ENCODE results near the gene ZXDA.
A peak's percentile ranks its signal among the peaks of the same experiment; 100 is the strongest.
"Not testable (repeated sequence)": the region's sequence is repeated elsewhere in the genome, so short reads cannot be mapped to it uniquely, and the experiment has no call there.

ZXDA gene

DNA sequence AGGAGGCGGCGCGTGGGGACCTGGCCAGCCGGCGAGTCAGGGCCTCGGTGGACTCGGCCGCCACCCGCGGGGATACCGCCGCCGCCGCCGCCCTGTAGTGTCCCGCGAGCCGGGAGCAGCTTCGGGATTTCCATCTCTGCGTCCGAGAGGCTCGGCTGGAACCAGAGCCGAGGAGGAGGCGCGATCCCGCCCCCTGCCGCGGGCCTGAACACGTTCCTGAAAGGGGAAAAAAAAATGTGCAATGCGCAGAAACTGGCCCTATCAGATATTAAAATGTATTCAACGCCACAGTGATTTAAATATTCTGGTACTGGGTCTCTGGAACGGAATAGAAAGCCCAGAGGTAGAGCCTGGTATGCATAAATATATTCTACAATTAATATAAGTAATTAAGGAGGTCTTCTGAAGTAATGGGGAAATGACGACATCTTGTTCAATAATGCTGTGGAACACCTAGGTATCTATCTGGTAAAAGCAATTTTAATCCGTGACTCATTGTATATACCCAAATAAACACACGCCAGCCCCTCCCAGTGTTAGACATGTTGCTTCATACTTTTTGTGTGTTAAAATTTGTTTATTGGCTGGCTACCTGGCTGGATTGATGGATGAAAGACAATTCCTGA is at the start of gene ZXDA:
TSS of gene ZXDA (minus strand) at position 172 of the 626 bp plus-strand sequence. CDS start at position 134, 38 bp downstream.
- Histone ChIP-seq H3K4me1 (peaks cover 23% of the 10 kb centered on the region), H3K4me3 (peak within 1 kb of the TSS; percentile 46)
- H3K27me3 ChIP-seq (ENCODE audit: low read depth); H3K36me3 ChIP-seq (replicated peaks); H3K9me3 ChIP-seq: not testable (repeated sequence)
- peak in 1 of 2 experiments; percentile 17 for DNase-seq (ENCODE audit: low spot score in 2 of 2)
- in situ Hi-C loops (cut with MboI; ENCODE audit: low sequenced_read_pairs) = loop anchor here (25.0 kb wide), 1 partner anchor 323 kb away; the partner anchor contains the start of gene ZXDB

DNA sequence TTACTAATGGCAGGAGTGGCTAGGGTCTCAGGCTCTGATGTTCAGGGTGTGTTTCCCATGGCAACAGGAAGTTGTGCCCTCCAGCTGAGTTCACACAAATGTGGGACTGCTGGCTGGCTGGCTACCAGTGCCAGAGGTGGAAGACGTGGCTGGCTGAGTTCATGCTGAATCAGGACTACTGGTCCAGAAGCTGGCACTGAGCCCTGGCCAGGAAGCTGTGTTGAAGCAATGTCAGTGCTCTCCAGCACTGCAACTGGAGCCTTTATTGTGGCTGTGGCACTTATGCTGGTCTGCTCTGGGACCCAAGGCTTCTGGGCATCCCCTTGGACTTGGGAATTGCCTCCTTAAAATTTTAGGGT is 42.0 kb upstream of the ZXDA start:
- in situ Hi-C loops (cut with MboI; ENCODE audit: low sequenced_read_pairs) = no loop called here
- no peaks in the 10 kb centered on the region for H3K9me3 ChIP-seq
- H3K4me3 ChIP-seq = no peak overlapping the region
- no peaks in the 10 kb centered on the region for H3K36me3 ChIP-seq (replicated peaks)
- no peak for DNase-seq (ENCODE audit: low spot score in 2 of 2)
- no peaks in the 10 kb centered on the region for H3K4me1 ChIP-seq
- no peaks in the 10 kb centered on the region for H3K27me3 ChIP-seq (ENCODE audit: low read depth)

GRCh38 chrX:57951666-57952319 is 41.5 kb upstream of the ZXDA start:
- in situ Hi-C loops (cut with MboI; ENCODE audit: low sequenced_read_pairs) = no loop called here
- no peak for DNase-seq (ENCODE audit: low spot score in 2 of 2)
- no peak overlapping the region for H3K4me3 ChIP-seq
- no peaks in the 10 kb centered on the region for H3K9me3 ChIP-seq
- H3K4me1 ChIP-seq = no peaks in the 10 kb centered on the region
- H3K27me3 ChIP-seq (ENCODE audit: low read depth) = no peaks in the 10 kb centered on the region
- H3K36me3 ChIP-seq (replicated peaks) = no peaks in the 10 kb centered on the region

DNA sequence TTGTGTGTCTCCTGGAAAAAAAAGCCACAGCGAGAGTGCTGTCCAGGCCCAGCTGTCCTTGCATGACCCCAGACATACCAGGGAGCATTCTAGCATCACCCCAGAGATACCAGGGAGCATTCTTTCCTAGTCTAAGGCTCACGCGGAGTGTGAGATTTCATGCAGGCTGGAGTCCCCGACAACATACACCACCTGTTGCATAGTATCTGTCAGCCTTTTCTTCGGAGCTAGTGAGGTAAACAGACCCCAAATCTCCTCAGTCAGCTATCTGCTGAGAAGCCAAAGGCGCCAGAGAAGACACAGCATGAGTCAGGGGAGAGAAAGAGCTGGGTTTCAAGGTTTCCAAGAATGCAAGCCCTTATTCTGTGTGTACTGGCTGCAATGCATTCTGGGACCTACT is 23.1 kb upstream of the ZXDA start:
- Histone ChIP-seq H3K9me3 (no peaks in the 10 kb centered on the region), H3K4me1 (no peaks in the 10 kb centered on the region), H3K4me3 (no peak overlapping the region), H3K36me3 (replicated peaks) (no peaks in the 10 kb centered on the region), H3K27me3 (ENCODE audit: low read depth) (no peaks in the 10 kb centered on the region)
- no peak for DNase-seq (ENCODE audit: low spot score in 2 of 2)
- in situ Hi-C loops (cut with MboI; ENCODE audit: low sequenced_read_pairs) = no loop called here

GRCh38 chrX:57932266-57932665 is 22.0 kb upstream of the ZXDA start:
- H3K36me3 ChIP-seq (replicated peaks) = no peaks in the 10 kb centered on the region
- no peak for DNase-seq (ENCODE audit: low spot score in 2 of 2)
- H3K4me3 ChIP-seq = no peak overlapping the region
- H3K27me3 ChIP-seq (ENCODE audit: low read depth) = no peaks in the 10 kb centered on the region
- H3K9me3 ChIP-seq = no peaks in the 10 kb centered on the region
- H3K4me1 ChIP-seq = no peaks in the 10 kb centered on the region
- in situ Hi-C loops (cut with MboI; ENCODE audit: low sequenced_read_pairs) = no loop called here

- H3K4me1 ChIP-seq = no peaks in the 10 kb centered on the region
- no peak for DNase-seq (ENCODE audit: low spot score in 2 of 2)
- in situ Hi-C loops (cut with MboI; ENCODE audit: low sequenced_read_pairs) = no loop called here
- H3K27me3 ChIP-seq (ENCODE audit: low read depth) = no peaks in the 10 kb centered on the region
- no peak overlapping the region for H3K4me3 ChIP-seq
- H3K9me3 ChIP-seq = no peaks in the 10 kb centered on the region
- no peaks in the 10 kb centered on the region for H3K36me3 ChIP-seq (replicated peaks)
Observed at GRCh38 chrX:57930051-57930450, 19.8 kb upstream of the ZXDA start.

DNA sequence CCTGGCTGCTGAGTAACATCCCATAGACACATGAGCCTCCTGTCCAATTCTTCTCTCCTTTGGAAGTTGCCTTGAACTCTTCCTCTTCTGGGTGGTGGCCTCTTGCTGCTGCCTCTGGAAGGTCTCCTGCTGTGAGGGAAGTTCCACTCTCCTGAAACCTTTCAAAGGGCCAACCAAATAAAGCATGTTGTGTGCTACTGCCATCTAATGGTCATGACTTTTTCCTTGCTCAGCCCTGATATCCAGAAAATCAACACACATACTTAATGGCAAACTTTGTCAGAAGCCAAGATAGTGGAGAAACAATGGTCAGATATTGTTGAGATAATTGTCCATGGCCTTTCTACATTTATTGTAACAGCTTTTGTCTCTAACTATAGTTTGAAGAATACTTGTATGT is 19.1 kb upstream of the ZXDA start:
- no peak overlapping the region for H3K4me3 ChIP-seq

DNA sequence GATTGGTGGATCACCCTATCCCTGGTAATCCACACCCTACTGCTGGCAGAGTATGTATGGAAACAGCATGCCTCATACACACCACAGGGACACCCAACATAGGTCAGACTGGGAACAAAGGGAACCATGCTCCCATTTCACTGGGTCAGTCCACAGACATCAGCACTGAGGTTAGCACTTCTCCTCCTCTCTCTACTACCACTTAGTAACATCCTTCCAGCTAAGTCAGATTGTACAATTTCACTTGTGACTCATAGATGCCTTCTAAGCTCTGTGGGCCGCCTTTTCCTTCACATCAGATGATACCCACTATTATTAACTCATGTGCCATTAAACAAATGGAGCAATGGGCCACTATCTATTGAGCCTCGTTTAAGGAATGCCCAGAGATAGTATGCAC is 15.5 kb upstream of the ZXDA start:
- Histone ChIP-seq H3K4me1 (no peaks in the 10 kb centered on the region), H3K9me3 (no peaks in the 10 kb centered on the region), H3K36me3 (replicated peaks) (no peaks in the 10 kb centered on the region), H3K4me3 (no peak overlapping the region), H3K27me3 (ENCODE audit: low read depth) (no peaks in the 10 kb centered on the region)
- DNase-seq (ENCODE audit: low spot score in 2 of 2) = no peak
- in situ Hi-C loops (cut with MboI; ENCODE audit: low sequenced_read_pairs) = no loop called here

More for the DNA sequence above, 19.1 kb upstream of the ZXDA start:
- DNase-seq (ENCODE audit: low spot score in 2 of 2) = peak; percentile 30
- no peaks in the 10 kb centered on the region for H3K27me3 ChIP-seq (ENCODE audit: low read depth)
- H3K36me3 ChIP-seq (replicated peaks) = no peaks in the 10 kb centered on the region
- in situ Hi-C loops (cut with MboI; ENCODE audit: low sequenced_read_pairs) = no loop called here
- no peaks in the 10 kb centered on the region for H3K4me1 ChIP-seq
- no peaks in the 10 kb centered on the region for H3K9me3 ChIP-seq

DNA sequence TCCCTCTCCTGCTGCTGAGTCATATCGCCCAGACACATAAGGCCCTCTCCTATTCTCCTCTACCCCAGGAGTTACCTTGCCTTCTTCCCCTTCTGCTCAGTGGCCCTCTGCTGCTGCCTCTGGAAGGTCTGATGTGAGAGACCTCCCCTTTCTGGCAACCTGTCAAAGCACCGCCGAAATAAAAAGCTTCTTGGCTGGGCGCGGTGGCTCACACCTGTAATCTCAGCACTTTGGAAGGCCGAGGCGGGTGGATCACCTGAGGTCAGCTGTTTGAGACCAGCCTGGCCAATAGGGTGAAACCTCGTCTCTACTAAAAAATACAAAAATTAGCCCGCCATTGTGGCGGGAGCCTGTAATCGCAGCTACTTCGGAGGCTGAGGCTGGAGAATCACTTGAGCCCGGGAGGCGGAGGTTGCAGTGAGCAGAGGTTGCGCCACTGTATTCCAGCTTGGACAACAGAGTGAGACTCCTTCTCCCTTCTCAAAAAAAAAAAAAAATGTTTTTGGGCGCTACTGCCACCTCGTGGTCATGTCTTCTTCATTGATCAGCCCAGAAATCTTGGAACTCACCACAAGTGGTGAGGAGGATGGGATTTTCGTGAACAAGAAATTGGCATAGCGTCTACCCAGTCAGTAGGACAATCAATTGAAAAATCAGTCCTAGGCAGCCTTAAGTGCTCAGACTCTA is 8.6 kb upstream of the ZXDA start:
- Histone ChIP-seq H3K4me3 (no peak overlapping the region), H3K27me3 (ENCODE audit: low read depth) (no peaks in the 10 kb centered on the region; the same call in 1 of the 2 replicates), H3K9me3 (no peaks in the 10 kb centered on the region), H3K4me1 (no peaks in the 10 kb centered on the region), H3K36me3 (replicated peaks) (no peaks in the 10 kb centered on the region)
- in situ Hi-C loops (cut with MboI; ENCODE audit: low sequenced_read_pairs) = loop anchor here (25.0 kb wide), 1 partner anchor 332 kb away; the partner anchor contains the start of gene ZXDB
- peak; percentile 15 to 62 for DNase-seq (ENCODE audit: low spot score in 2 of 2)

- H3K4me1 ChIP-seq = peaks cover 1% of the 10 kb centered on the region; the same call in 1 of the 2 replicates
- no peaks in the 10 kb centered on the region for H3K36me3 ChIP-seq (replicated peaks)
- H3K27me3 ChIP-seq (ENCODE audit: low read depth) = no peaks in the 10 kb centered on the region; the same call in 1 of the 2 replicates
- H3K9me3 ChIP-seq = no peaks in the 10 kb centered on the region
- no peak overlapping the region for H3K4me3 ChIP-seq
- DNase-seq (ENCODE audit: low spot score in 2 of 2) = no peak
- in situ Hi-C loops (cut with MboI; ENCODE audit: low sequenced_read_pairs) = loop anchor here (25.0 kb wide), 1 partner anchor 328 kb away; the partner anchor contains the start of gene ZXDB
Observed at GRCh38 chrX:57915680-57916079, 5.4 kb upstream of the ZXDA start.

DNA sequence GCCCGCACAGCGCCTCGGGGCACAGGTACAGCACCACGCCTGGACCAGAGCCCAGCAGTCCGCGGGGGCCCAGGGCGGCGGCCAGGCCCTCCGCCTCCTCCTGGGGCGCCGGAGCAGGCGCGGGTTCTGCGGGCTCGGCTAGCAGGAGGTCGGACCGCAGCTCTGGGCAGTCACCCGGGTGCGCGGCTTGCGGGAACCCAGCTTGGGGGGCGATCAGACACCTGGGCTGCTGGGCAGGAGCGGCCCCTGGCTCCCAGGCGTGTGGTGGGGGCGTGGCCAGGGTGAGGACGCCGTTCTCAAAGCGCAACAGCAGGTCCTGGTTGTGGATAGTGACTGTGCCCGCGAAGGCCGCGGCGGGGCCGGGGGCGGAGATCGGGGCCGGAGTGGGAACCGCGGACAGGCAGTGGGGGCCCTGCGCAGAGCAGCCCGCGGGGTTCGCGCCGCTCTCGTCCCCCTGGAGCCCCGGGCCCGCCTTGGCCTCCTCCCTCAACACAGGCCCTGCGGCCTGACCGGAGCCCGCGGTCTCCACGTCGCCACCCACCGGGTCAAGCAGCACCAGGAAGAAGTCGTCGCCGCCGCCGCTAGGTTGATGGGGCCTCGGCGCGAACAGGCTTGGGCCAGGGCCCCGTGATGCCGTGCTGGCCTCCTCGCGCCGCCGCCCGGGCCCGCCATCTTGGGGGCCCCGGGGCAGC is 517 bp downstream of the ZXDA start:
- H3K36me3 ChIP-seq (replicated peaks); H3K9me3 ChIP-seq; H3K27me3 ChIP-seq (ENCODE audit: low read depth): not testable (repeated sequence)
- Histone ChIP-seq H3K4me3 (peak overlapping the region; percentile 46), H3K4me1 (peaks cover 29% of the 10 kb centered on the region)
- DNase-seq (ENCODE audit: low spot score in 2 of 2) = peak in 1 of 2 experiments; percentile 48
- in situ Hi-C loops (cut with MboI; ENCODE audit: low sequenced_read_pairs) = loop anchor here (25.0 kb wide), 1 partner anchor 322 kb away; the partner anchor contains the start of gene ZXDB

GRCh38 chrX:57908972-57909594 is 1.2 kb downstream of the ZXDA start:
- peaks cover 29% of the 10 kb centered on the region for H3K4me1 ChIP-seq
- DNase-seq (ENCODE audit: low spot score in 2 of 2); H3K9me3 ChIP-seq; H3K27me3 ChIP-seq (ENCODE audit: low read depth); H3K36me3 ChIP-seq (replicated peaks): not testable (repeated sequence)
- peak overlapping the region; percentile 46 for H3K4me3 ChIP-seq
- in situ Hi-C loops (cut with MboI; ENCODE audit: low sequenced_read_pairs) = loop anchor here (25.0 kb wide), 1 partner anchor 322 kb away; the partner anchor contains the start of gene ZXDB

DNA sequence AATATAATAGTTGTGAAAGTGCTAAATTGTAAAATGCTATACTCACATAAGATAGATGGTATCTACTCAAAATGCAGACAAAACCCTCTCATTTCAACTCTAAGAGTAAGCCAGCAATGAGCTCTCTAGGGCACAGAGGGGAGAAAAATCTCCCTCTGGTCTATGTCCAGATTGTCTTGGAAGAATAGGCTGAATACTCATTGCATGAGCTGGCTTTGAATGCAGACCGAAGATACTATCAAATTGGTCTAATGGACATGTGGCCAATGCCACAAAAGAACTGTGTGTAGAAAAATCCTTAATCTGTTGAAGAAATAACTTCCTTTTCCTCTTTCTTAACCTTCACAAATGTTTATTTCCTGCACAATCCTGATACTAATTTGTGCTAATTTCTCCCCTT is 3.5 kb downstream of the ZXDA start:
- DNase-seq (ENCODE audit: low spot score in 2 of 2) = peak; percentile 16 to 24
- Histone ChIP-seq H3K36me3 (replicated peaks) (no peaks in the 10 kb centered on the region; the same call in 1 of the 2 replicates), H3K9me3 (no peaks in the 10 kb centered on the region), H3K4me1 (peaks cover 29% of the 10 kb centered on the region), H3K4me3 (no peak overlapping the region), H3K27me3 (ENCODE audit: low read depth) (no peaks in the 10 kb centered on the region)
- in situ Hi-C loops (cut with MboI; ENCODE audit: low sequenced_read_pairs) = loop anchor here (25.0 kb wide), 1 partner anchor 319 kb away; the partner anchor contains the start of gene ZXDB

All from HAP-1 (cell line).